HG03565 (cell line): ENCODE results near the gene PGAP1.

Experiments
- ATAC-seq: cut with Tn5 transposase; IDR thresholded peaks from one replicate; pipeline ENCODE4 v1.9.1; 2021; ENCODE audit warnings: mild to moderate bottlenecking, moderate library complexity; ENCODE audit not compliant: unreplicated experiment

PGAP1 gene

GRCh38 chr2:196926562-196927375 lies at the start of gene PGAP1:
PGAP1 (minus strand) TSS chr2:196926707; CDS start chr2:196926616, 91 bp downstream.
- ATAC-seq, result peak; percentile 82

GRCh38 chr2:196974970-196975369 lies 48.5 kb upstream of the PGAP1 start:
- no peak for ATAC-seq

- ATAC-seq, result no peak
Measured at GRCh38 chr2:196971574-196972279, 45.2 kb upstream of the PGAP1 start.

GRCh38 chr2:196970099-196970498 lies 43.6 kb upstream of the PGAP1 start:
- ATAC-seq, result no peak

GRCh38 chr2:196968516-196968915 lies 42.0 kb upstream of the PGAP1 start:
- ATAC-seq, result no peak

- no peak for ATAC-seq
Measured at GRCh38 chr2:196967775-196968174, 41.3 kb upstream of the PGAP1 start.

- no peak for ATAC-seq
Measured at GRCh38 chr2:196967116-196967515, 40.6 kb upstream of the PGAP1 start.

GRCh38 chr2:196966061-196966460 lies 39.6 kb upstream of the PGAP1 start:
- no peak for ATAC-seq

- ATAC-seq, result no peak
Measured at GRCh38 chr2:196965651-196966050, 39.1 kb upstream of the PGAP1 start.

GRCh38 chr2:196963961-196964360 lies 37.5 kb upstream of the PGAP1 start:
- ATAC-seq, result no peak

- no peak for ATAC-seq
Measured at GRCh38 chr2:196963043-196963442, 36.5 kb upstream of the PGAP1 start.

GRCh38 chr2:196962325-196962724 lies 35.8 kb upstream of the PGAP1 start:
- ATAC-seq, result no peak

- peak; percentile 95 for ATAC-seq
Measured at GRCh38 chr2:196961889-196962288, 35.4 kb upstream of the PGAP1 start.

GRCh38 chr2:196959734-196960338 lies 33.3 kb upstream of the PGAP1 start:
- no peak for ATAC-seq

- no peak for ATAC-seq
Measured at GRCh38 chr2:196959281-196959680, 32.8 kb upstream of the PGAP1 start.

- no peak for ATAC-seq
Measured at GRCh38 chr2:196957881-196958525, 31.5 kb upstream of the PGAP1 start.

GRCh38 chr2:196957442-196957841 lies 30.9 kb upstream of the PGAP1 start:
- no peak for ATAC-seq

GRCh38 chr2:196956069-196956468 lies 29.6 kb upstream of the PGAP1 start:
- ATAC-seq, result no peak

GRCh38 chr2:196955036-196955435 lies 28.5 kb upstream of the PGAP1 start:
- no peak for ATAC-seq

- ATAC-seq, result no peak
Measured at GRCh38 chr2:196954001-196954400, 27.5 kb upstream of the PGAP1 start.

- ATAC-seq, result no peak
Measured at GRCh38 chr2:196952936-196953335, 26.4 kb upstream of the PGAP1 start.
